ENCODE measurements around the gene ABHD6.

DNA sequence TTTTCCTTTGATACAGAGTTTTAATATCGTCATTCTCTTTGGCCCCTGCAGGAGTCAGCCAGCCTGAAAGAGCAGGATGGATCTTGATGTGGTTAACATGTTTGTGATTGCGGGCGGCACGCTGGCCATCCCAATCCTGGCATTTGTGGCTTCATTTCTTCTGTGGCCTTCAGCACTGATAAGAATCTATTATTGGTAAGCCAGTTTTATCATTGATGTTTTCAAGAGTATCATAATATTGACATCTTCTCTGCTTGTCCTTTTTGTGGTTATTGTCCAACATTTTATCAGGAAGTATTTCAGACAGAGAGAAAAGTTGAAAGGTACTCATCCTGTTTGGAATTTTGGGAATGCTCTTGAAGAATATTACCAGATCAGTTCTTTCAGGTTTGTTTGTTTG, 18.9 kb downstream of the ABHD6 start:
- no peak for TF ChIP-seq GABPA (IDR thresholded peaks at IDR 0.05; ENCODE audit: low read depth)
- TF ChIP-seq, protein P1, sequence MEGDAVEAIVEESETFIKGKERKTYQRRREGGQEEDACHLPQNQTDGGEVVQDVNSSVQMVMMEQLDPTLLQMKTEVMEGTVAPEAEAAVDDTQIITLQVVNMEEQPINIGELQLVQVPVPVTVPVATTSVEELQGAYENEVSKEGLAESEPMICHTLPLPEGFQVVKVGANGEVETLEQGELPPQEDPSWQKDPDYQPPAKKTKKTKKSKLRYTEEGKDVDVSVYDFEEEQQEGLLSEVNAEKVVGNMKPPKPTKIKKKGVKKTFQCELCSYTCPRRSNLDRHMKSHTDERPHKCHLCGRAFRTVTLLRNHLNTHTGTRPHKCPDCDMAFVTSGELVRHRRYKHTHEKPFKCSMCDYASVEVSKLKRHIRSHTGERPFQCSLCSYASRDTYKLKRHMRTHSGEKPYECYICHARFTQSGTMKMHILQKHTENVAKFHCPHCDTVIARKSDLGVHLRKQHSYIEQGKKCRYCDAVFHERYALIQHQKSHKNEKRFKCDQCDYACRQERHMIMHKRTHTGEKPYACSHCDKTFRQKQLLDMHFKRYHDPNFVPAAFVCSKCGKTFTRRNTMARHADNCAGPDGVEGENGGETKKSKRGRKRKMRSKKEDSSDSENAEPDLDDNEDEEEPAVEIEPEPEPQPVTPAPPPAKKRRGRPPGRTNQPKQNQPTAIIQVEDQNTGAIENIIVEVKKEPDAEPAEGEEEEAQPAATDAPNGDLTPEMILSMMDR (IDR thresholded peaks at IDR 0.05; ENCODE audit: insufficient read depth, low read length), result no peak
- TF ChIP-seq, protein P2, sequence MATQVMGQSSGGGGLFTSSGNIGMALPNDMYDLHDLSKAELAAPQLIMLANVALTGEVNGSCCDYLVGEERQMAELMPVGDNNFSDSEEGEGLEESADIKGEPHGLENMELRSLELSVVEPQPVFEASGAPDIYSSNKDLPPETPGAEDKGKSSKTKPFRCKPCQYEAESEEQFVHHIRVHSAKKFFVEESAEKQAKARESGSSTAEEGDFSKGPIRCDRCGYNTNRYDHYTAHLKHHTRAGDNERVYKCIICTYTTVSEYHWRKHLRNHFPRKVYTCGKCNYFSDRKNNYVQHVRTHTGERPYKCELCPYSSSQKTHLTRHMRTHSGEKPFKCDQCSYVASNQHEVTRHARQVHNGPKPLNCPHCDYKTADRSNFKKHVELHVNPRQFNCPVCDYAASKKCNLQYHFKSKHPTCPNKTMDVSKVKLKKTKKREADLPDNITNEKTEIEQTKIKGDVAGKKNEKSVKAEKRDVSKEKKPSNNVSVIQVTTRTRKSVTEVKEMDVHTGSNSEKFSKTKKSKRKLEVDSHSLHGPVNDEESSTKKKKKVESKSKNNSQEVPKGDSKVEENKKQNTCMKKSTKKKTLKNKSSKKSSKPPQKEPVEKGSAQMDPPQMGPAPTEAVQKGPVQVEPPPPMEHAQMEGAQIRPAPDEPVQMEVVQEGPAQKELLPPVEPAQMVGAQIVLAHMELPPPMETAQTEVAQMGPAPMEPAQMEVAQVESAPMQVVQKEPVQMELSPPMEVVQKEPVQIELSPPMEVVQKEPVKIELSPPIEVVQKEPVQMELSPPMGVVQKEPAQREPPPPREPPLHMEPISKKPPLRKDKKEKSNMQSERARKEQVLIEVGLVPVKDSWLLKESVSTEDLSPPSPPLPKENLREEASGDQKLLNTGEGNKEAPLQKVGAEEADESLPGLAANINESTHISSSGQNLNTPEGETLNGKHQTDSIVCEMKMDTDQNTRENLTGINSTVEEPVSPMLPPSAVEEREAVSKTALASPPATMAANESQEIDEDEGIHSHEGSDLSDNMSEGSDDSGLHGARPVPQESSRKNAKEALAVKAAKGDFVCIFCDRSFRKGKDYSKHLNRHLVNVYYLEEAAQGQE (IDR thresholded peaks at IDR 0.05; ENCODE audit: insufficient replicate concordance, low read depth), result no peak
